Activated CD8-positive, alpha-beta T cell treated with anti-CD3 and anti-CD28 coated beads for 36 hours (primary cell): ENCODE measurements around the gene COL11A2. TPM values are rescaled to one million over a fixed set of nuclear protein-coding genes. Genes with fewer than 3 reads are reported as not detected.

Source experiments
- ATAC-seq: fragments of 200-7000 bp; cut with Tn5 transposase; one replicate; pipeline ENCODE4 v1.10.0; 2021; ENCODE audit warnings: mild to moderate bottlenecking, moderate library complexity
- CTCF ChIA-PET: fragments of 350-600 bp; sonication (Branson Sonifier 250); formaldehyde crosslinking; loops from one replicate; lab custom pipeline; 2021; ENCODE audit warnings: antibody characterized with exemption; lab: Charles Lee
- POLR2A ChIA-PET: fragments of 350-600 bp; sonication (Branson Sonifier 250); formaldehyde crosslinking; loops from one replicate; lab custom pipeline; 2021; ENCODE audit warnings: antibody characterized with exemption; lab: Charles Lee
- DNase-seq: peaks from one replicate; pipeline ENCODE4 v3.0.0-alpha.2; 2020
- H3K27ac Mint-ChIP-seq: one replicate; pipeline ENCODE4 v1.8.0; 2021; ENCODE audit warnings: mild to moderate bottlenecking, mixed read lengths
- H3K27me3 Mint-ChIP-seq: one replicate; pipeline ENCODE4 v1.8.0; 2021; ENCODE audit warnings: mixed read lengths
- H3K36me3 Mint-ChIP-seq: one replicate; pipeline ENCODE4 v1.8.0; 2021; ENCODE audit warnings: low read depth, mixed read lengths
- H3K4me1 Mint-ChIP-seq: one replicate; pipeline ENCODE4 v1.8.0; 2021; ENCODE audit warnings: low read depth, mixed read lengths
- H3K4me3 Mint-ChIP-seq: one replicate; pipeline ENCODE4 v1.8.0; 2021; ENCODE audit warnings: mild to moderate bottlenecking, moderate library complexity, mixed read lengths
- H3K9me3 Mint-ChIP-seq: one replicate; pipeline ENCODE4 v1.8.0; 2021; ENCODE audit warnings: mixed read lengths
- intact Hi-C: fragments of 100-400 bp; cut with micrococcal nuclease; formaldehyde crosslinking; loops from one replicate; pipeline ENCODE4 v1.10.0; 2022
- total RNA-seq, 2 experiments: library from RNA; stranded (reverse); gene quantifications; one replicate each; pipeline ENCODE4 v1.2.3, GENCODE V29; 2021
- TF ChIP-seq, protein P1 (sequence below): fragments of 200-600 bp; IDR thresholded peaks from one replicate; pipeline ENCODE4 v1.8.0; 2022; ENCODE audit warnings: antibody characterized with exemption, mild to moderate bottlenecking

Gene COL11A2
- total RNA-seq, 2 experiments from 2014 or later, result 1.3 to 1.4 TPM

DNA sequence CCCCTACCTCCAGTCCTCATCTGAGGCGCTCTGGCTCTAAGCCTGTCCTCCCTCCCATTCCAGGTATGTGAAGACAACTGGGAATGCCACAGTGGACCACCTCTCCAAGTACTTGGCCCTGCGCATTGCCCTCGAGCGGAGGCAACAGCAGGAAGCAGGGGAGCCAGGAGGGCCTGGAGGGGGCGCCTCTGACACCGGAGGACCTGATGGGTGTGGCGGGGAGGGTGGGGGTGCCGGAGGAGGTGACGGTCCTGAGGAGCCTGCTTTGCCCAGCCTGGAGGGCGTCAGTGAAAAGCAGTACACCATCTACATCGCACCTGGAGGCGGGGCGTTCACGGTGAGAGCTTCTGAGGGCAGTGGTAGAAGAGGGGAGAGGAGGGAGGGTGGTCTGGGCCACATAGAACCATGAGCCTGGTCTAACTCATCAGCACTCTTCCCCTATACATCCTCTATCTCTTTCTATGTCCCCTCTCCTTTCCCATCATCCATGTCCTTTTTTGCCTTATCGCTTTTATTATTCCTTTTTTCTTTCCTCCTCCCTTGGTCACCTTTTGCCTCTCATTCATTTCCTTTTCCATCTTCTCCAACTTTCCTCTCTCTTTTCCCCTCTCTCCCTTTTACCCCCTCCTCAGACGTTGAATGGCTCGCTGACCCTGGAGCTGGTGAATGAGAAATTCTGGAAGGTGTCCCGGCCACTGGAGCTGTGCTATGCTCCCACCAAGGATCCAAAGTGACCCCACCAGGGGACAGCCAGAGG, 19.6 kb upstream of the COL11A2 start:
- CTCF ChIA-PET, result interaction anchor here (0.7 to 1.3 kb wide), 2 partner anchors 36 to 58 kb away, joined by 3 to 6 read pairs; no protein-coding TSS in a partner anchor
- Mint-ChIP-seq H3K9me3 (no peaks in the 10 kb centered on the region), H3K27ac (no peak overlapping the region), H3K27me3 (no peaks in the 10 kb centered on the region), H3K36me3 (peaks cover 20% of the 10 kb centered on the region), H3K4me1 (peaks cover 67% of the 10 kb centered on the region), H3K4me3 (no peak overlapping the region)
- no peak for DNase-seq
- ATAC-seq, result no peak
- intact Hi-C loops, result loop anchor here (5.0 kb wide), 1 partner anchor 35 kb away; no protein-coding TSS in a partner anchor
- POLR2A ChIA-PET, result interaction anchor here (0.7 to 1.7 kb wide), 3 partner anchors 36 to 61 kb away, joined by 3 to 8 read pairs (median 3); no protein-coding TSS in a partner anchor
- TF ChIP-seq, protein P1, sequence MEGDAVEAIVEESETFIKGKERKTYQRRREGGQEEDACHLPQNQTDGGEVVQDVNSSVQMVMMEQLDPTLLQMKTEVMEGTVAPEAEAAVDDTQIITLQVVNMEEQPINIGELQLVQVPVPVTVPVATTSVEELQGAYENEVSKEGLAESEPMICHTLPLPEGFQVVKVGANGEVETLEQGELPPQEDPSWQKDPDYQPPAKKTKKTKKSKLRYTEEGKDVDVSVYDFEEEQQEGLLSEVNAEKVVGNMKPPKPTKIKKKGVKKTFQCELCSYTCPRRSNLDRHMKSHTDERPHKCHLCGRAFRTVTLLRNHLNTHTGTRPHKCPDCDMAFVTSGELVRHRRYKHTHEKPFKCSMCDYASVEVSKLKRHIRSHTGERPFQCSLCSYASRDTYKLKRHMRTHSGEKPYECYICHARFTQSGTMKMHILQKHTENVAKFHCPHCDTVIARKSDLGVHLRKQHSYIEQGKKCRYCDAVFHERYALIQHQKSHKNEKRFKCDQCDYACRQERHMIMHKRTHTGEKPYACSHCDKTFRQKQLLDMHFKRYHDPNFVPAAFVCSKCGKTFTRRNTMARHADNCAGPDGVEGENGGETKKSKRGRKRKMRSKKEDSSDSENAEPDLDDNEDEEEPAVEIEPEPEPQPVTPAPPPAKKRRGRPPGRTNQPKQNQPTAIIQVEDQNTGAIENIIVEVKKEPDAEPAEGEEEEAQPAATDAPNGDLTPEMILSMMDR, result no peak

DNA sequence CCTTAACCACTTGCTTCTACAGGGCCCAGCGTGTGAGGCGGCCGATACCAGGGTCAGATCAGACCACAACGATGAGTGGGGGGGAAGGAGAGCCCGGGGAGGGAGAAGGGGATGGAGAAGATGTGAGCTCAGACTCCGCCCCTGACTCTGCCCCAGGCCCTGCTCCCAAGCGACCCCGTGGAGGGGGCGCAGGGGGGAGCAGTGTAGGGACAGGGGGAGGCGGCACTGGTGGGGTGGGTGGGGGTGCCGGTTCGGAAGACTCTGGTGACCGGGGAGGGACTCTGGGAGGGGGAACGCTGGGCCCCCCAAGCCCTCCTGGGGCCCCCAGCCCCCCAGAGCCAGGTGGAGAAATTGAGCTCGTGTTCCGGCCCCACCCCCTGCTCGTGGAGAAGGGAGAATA, 18.9 kb upstream of the COL11A2 start:
- Mint-ChIP-seq H3K4me1 (peaks cover 68% of the 10 kb centered on the region), H3K36me3 (peaks cover 22% of the 10 kb centered on the region), H3K9me3 (no peaks in the 10 kb centered on the region), H3K27ac (no peak overlapping the region), H3K27me3 (no peaks in the 10 kb centered on the region), H3K4me3 (no peak overlapping the region)
- ChIA-PET POLR2A (interaction anchor here (4.4 kb wide), 1 partner anchor 38 kb away, joined by 37 read pairs; no protein-coding TSS in a partner anchor), CTCF (interaction anchor here (3.3 kb wide), 1 partner anchor 38 kb away, joined by 22 read pairs; no protein-coding TSS in a partner anchor)
- ATAC-seq (no peak), DNase-seq (no peak)
- TF ChIP-seq, protein P1, result no peak
- intact Hi-C loops, result loop anchor here (5.0 kb wide), 1 partner anchor 36 kb away; no protein-coding TSS in a partner anchor

DNA sequence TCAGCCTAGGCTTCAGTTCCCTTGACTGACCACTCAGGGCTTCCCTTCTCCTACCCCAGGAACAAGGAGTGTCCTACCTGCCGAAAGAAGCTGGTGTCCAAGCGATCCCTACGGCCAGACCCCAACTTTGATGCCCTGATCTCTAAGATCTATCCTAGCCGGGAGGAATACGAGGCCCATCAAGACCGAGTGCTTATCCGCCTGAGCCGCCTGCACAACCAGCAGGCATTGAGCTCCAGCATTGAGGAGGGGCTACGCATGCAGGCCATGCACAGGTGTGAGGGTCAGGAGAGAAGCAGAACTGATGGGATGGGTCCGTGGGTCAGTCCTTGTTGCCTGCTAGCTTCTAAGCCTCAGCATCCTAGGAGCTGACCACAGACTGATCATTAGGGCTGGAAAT, 17.6 kb upstream of the COL11A2 start:
- ChIA-PET CTCF (interaction anchor here (1.4 to 4.0 kb wide), 4 partner anchors 12 to 49 kb away, joined by 3 to 23 read pairs (median 13); no protein-coding TSS in a partner anchor), POLR2A (interaction anchor here (1.1 to 4.4 kb wide), 4 partner anchors 19 to 241 kb away, joined by 3 to 37 read pairs (median 12); partner anchors contain the start of genes RPS18 and VPS52)
- Mint-ChIP-seq H3K36me3 (peaks cover 26% of the 10 kb centered on the region), H3K4me1 (peaks cover 67% of the 10 kb centered on the region), H3K27ac (peak overlapping the region; percentile 77), H3K9me3 (no peaks in the 10 kb centered on the region), H3K4me3 (peak overlapping the region; percentile 77), H3K27me3 (no peaks in the 10 kb centered on the region)
- intact Hi-C loops, result loop anchor here (5.0 kb wide), 1 partner anchor 37 kb away; no protein-coding TSS in a partner anchor
- DNase-seq (no peak), ATAC-seq (no peak)
- TF ChIP-seq, protein P1, result no peak

DNA sequence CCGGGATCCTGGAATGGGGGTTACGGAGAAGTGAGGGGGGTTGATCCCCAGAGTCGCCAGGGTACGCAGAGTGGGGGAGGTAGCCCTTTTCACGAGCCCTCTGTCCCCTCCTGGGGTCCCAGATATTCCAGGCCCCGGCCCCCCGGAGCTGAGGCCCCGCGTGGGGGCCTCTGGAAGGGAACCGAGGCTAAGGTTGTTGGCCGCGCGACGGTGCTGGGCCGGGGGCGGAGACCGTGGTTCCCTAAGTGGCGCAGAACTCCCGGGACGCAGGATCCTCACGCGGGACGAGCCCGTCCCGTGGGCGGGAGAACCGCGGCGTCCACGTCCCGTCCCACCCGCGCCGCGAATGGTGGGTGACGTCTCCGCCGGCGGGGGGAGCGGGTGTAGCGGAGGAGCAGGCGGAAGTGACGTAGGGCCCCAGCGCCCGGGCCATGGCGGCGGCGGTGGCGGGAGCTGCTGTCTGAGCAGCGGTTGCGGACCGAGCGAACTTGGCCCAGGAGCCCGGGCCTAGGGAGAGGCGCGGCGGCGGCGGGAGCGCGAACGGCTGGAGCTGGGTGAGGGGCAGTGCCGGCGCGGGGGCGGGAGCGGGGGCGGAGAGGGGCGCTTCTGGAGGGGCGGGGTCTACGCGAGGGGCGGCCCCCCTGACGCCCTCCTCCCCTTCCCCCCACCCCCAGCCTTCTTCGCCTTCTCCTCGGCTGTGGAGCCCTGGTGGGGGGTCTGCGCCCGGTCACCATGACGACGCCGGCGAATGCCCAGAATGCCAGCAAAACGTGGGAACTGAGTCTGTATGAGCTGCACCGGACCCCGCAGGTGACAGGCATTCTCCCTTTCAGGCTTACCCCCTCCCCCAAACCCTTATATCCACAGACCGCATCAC, 16.1 kb upstream of the COL11A2 start, which contains the start of gene RING1:
Gene RING1, plus strand, starts transcription at position 410 of the 877 bp plus-strand sequence. Its CDS starts 323 bp downstream, at position 733.
- ChIA-PET POLR2A (interaction anchor here (0.7 to 4.4 kb wide), 17 partner anchors 8 to 238 kb away, joined by 3 to 37 read pairs (median 5); partner anchors contain the start of genes B3GALT4, RPS18 and VPS52), CTCF (interaction anchor here (0.7 to 4.0 kb wide), 7 partner anchors 11 to 227 kb away, joined by 3 to 23 read pairs (median 4); no protein-coding TSS in a partner anchor)
- Mint-ChIP-seq H3K4me1 (peaks cover 63% of the 10 kb centered on the region), H3K4me3 (peak within 1 kb of the TSS; percentile 77), H3K27me3 (no peaks in the 10 kb centered on the region), H3K9me3 (no peaks in the 10 kb centered on the region), H3K36me3 (peaks cover 36% of the 10 kb centered on the region), H3K27ac (peak within 1 kb of the TSS; percentile 94)
- TF ChIP-seq, protein P1, result no peak
- peak; percentile 89 for DNase-seq
- ATAC-seq, result peak; percentile 24
- intact Hi-C loops, result no loop called here
